LHCN-M2 (cell line): ENCODE data around the gene PSORS1C1. TPM values are rescaled to one million over a fixed set of nuclear protein-coding genes. Genes with fewer than 3 reads are reported as not detected.
"Not testable (repeated sequence)": the region's sequence is repeated elsewhere in the genome, so short reads cannot be mapped to it uniquely, and the experiment has no call there.

Experiments used
- DNase-seq: peaks from one replicate; pipeline ENCODE4 v3.0.0-alpha.2; 2012; ENCODE audit warnings: low read depth
- polyA plus RNA-seq: library from polyadenylated mRNA; unstranded; fragments of >200 nt; gene quantifications from one replicate; pipeline ENCODE4 v1.2.1, GENCODE V29; 2012; ENCODE audit warnings: missing spikeins
- total RNA-seq: library from RNA; depleted of rRNA; stranded (reverse); fragments of >200 nt; gene quantifications from 2 replicates; pipeline ENCODE4 v1.2.3, GENCODE V29; 2014; rRNA removed

PSORS1C1 gene, protein sequence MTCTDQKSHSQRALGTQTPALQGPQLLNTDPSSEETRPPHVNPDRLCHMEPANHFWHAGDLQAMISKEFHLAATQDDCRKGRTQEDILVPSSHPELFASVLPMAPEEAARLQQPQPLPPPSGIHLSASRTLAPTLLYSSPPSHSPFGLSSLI
- 0.64 and 0.69 TPM in 2 replicates for total RNA-seq
- 3.1 TPM for polyA plus RNA-seq

DNA sequence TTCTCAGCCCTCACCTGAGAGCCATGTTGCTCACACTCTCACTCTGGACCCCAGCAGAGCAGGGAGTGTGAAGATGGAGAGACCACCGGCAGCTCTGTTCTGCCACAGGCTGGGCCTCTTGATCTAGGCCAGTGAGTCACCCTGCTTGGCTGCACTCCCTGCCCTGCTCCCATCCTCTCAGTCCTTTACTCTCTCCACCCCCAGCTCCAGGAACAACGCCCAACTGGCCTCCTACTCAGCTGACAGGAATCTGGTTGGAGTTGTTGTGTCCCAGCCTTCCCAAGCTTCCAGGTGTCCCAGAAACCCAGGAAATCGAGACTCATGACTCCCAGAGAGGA, at the start of gene PSORS1C1:
PSORS1C1 (plus strand) TSS at position 260 of the 338 bp plus-strand sequence. CDS start 14,833 bp downstream, outside the sequence.
- peak; percentile 90 for DNase-seq

DNA sequence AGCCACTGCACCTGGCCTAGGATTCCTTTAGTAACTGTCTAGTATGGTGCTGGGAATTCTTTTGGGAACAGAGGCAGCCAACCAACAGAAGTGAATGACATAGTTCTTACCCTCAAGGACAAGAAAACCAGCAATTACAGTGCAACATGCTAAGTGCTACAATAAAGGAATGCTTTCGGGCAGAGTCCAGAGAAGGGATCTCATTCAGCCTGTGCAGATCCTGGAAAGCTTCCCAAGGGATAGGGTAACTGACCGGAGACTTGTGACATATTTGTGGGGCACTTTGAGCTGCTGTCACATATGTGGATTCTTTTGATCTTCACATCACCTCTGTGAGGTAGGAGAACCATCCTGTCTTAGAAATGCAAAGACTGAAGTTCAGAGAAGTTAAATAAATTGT, 49.0 kb upstream of the PSORS1C1 start:
- no peak for DNase-seq

DNA sequence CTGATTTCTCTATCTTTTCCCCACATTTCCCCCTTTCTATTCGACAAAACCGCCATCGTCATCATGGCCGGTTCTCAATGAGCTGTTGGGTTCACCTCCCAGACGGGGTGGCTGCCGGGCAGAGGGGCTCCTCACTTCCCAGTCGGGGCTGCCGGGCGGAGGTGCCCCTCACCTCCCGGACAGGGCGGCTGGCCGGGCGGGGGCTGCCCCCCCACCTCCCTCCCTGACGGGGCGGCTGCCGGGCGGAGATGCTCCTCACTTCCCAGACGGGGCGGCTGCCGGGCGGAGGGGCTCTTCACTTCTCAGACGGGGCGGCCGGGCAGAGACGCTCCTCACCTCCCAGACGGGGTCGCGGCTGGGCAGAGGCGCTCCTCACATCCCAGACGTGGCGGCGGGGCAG, 47.6 kb upstream of the PSORS1C1 start:
- not testable (repeated sequence) for DNase-seq

DNA sequence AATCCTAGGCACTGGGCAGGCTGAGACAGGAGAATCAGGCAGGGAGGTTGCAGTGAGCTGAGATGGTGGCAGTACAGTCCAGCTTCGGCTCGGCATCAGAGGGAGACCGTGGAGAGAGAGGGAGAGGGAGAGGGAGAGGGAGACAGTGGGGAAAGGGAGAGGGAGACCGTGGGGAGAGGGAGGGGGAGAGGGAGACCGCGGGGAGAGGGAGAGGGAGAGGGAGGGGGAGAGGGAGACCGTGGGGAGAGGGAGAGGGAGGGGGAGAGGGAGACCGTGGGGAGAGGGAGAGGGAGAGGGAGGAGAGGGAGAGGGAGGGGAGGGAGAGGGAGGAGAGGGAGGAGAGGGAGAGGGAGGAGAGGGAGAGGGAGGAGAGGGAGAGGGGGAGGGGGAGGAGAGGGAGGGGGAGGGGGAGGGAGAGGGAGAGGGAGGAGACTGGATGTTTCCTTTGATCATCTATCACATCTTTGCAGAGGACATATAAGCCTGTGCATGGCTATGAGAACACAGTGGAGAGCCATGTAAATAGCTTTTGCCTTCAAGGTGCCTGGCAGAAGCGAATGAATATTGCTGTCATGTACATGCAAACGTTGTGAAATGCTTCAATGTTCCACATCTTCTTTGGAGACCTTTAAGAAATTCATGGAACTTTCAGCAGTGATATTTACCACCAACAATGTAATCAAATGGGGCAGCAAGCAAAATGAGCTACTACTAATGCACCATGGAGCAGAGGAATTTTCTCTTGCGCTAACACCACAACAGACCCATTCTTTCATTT, 46.5 kb upstream of the PSORS1C1 start:
- DNase-seq = not testable (repeated sequence)

DNA sequence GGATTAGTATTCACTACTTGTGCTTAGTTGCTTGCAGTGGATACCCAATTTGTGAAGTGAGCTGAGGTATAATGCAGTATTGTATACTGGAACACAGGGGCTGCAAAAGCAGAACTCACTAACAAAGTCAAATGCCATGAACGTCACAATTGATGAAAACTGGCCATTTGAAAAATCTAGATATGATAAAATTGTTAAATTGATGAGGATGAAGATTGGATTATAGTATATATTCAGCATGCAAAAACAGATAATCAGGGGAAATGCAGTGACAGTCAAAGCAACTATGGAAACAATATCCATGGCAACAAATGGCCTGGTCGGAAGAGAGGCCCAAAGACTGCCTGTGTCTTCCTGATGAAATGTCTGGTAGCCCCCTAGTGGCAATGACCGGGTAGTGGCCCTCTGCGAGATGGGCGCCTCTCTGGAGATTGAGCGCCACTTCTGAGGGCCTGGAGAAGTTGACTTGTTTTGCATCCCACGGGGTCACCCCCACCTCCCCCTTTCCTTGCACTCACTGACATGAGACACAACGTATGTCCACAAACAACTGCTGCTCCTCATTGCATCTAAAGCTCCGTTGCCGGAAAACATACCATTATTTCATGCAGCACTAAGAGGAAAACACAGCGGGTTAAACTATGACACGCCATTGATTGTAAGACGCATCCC, 45.8 kb upstream of the PSORS1C1 start:
- DNase-seq = peak; percentile 75

DNA sequence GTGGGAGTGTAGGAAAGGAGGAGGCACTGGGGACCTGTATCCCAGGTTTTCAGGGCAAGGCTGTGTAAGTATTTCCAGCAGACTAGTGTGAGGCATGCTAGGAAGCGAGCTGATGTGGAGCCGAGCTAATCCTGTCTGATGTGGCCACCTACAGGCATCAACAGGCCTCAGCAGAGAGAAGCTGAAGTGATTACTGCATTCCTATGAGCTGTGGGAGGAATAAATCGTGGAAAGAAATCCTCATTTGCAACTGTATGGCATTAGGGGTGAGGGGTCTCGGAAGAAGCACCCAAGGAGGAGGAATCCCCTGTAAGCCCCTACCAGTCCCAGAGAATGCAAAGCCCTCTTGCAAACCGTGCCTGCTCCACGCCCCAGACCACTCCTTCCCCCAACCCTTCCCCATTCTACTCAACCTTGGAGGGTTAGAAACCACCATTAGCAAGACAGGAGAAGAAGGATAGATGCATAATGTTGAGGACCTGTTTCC, 43.8 kb upstream of the PSORS1C1 start:
- peak; percentile 67 for DNase-seq

DNA sequence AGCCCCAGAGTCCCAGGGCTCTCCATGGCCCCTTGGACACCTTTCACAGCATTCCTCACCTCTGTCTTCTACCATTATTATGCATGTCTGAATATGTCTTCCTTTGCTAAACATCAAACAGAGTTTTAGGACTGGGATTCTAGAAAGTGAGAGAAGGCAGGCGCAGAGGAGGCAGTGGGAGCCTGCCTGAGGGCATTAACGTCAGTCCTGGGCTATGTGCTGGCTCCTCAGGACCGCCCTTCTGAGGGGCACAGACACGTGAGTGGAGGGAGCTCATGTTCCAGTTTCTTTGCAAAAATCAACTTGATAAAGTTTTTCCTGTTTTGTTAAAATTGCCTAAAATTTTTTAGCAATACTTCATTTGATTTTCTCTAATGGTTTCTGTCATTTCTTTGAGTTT, 40.2 kb upstream of the PSORS1C1 start:
- no peak for DNase-seq

DNA sequence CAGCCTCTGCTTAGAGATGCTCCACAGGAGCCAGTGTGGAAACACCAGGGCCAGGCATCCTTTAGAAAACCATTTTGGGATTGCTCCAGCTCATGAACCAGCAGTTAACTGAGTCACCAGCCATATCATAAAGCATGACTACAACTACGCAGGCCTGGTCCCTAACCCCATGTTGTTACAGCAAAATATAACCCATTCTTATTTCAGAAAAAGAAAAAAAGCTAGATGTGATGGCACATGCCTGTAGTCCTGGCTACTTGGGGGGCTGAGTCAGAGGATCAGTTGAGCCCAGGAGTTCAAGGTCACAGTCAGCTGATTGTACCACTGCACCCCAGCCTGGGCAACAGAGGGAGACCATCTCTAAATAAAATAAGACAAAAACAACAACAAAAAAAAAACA, 39.1 kb upstream of the PSORS1C1 start:
- DNase-seq = peak; percentile 71

DNA sequence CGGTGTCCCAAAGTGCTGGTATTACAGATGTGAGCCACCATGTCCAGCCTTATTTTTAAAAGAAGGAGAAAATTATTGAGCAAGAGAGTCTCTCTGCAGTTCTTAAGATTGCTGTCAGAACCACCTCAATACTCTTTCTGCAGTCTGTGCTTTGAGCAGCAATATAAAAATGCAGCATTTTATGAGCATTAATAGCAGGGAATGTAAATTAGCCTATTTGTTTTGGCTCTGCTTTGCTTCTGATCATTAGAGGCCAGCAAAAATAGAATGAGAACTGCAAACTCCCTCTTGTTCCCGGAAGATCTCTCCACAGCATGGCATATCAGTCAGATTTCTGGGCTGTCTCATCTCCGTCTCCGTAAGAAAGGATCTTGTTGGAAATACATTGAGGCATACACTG, 38.0 kb upstream of the PSORS1C1 start:
- DNase-seq = no peak

DNA sequence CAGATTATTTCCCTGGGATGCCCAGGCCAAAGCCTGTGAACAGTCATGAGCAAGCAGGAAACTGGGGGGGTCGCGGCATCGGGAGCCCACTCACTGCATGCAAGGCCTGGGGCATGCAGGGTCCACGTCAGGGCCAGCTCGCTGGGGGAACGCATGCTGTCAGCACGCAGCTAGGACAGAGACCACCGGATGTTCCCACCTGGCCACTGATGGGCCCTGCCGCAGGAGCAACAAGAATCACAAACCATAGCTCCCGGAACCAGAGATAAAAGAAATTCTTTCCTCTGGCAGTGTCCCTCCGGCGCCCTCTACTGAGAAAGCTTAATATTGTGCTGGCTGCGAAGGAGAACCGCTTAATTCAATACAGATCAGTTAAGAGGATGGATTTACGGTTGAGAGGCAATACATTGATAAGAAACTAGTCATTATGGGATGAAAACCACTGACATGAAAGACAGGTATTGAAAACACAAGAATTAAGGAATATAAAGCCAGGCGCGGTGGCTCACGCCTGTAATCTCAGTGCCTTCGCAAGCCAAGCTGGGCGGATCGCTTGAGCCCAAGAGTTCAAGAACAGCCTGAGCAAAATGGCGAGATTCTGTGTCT, 34.8 kb upstream of the PSORS1C1 start:
- DNase-seq = peak; percentile 56

DNA sequence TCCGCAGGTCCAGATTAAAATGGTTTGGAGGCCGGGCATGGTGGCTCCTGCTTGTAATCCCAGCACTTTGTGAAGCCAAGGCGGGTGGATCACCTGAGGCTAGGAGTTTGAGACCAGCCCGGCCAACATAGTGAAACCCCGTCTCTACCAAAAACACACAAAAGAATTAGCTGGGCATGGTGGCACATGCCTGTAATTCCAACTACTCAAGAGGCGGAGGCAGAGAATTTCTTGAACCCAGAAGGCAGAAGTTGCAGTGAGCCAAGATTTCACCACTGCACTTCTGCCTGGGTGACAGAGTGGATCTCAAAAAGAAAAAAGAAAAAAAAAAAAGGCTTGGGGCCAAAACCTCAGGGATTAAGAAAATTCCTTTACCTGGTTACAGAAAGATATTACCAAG, 32.7 kb upstream of the PSORS1C1 start:
- no peak for DNase-seq

DNA sequence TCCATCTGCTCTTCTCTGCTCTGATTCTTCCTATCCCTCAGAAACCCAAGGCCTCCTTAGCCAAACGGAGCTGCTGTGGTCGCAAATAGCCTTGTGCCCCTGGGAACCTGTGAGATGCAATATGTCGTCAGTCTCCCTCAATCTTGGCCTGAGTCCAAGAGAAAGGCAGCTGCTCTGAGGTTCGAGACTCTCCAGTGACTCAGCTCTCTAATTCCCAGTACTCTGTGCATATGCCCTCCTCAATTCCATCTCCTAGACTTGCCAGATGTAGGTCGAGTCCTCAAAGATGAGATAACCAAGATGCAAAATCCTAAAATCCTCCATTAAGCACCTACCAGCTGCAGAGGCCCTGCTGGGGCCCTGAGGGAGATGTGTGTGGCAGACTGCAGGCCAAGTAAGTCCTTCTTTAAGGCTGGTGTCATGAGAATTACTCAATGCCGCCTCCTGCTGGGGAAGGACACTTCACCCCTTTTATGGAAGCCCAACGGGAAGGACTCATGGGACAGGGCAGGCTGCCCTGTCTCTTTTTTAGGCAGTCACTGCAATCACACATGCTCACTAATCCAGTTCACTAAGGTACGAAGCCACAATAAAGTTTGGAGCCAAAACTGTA, 30.8 kb upstream of the PSORS1C1 start:
- DNase-seq = peak; percentile 97

DNA sequence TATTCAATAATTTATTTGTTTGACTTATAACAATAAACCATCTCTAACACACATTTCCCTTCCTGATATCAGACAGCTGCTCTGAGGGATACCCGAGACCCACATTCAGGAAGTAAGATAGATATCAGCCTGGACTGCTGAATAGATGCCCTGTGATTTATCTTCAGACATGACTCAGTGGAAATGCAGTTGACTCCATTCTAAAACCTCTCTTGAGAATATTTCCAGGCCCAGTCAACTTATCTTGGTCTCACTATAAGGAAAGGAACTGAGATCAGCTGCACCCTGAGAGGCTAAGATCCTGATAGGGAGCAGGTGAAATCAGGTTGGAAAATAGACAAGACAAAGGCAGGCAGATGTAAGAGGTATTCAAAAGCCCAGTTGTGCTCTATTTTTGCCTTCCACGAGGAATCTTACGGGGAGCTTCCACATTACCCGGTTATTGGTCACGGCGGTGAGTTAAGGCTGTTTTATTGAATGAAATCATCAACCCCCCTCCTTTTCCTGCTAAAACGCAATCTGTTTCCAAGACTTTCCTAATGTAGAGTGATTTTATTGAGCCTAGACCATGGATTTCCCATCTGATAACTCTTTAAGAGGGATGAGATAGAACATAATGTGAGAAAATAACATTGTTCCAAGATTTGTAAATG, 27.7 kb upstream of the PSORS1C1 start:
- DNase-seq = peak; percentile 84

DNA sequence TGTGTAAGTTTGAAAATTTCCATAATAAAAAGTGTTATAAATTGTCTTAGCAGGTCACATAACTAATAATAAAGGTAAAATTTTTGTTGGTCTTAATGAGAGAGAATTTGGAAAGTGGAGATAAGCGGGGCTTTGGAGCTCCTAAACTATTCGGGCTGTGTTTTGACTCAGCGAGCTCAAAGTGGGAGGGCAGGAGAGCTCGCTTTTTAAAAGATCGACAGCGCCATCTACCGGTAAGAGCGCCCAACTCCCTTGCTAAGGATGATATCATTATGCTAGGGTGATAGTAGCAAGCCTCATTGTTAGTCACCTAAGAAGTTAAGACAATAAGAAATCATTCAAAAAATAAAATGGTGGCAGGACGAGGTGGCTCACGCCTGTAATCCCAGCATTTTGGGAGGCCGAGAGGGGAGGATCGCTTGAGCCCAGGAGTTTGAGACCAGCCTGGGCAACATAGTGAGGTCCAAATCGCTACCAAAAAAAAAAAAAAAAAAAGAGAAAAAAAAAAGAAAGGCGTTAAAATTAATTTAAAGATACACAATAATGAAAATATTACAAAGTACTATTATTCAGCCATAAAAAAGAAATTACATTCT, 27.0 kb upstream of the PSORS1C1 start:
- DNase-seq = peak; percentile 84

DNA sequence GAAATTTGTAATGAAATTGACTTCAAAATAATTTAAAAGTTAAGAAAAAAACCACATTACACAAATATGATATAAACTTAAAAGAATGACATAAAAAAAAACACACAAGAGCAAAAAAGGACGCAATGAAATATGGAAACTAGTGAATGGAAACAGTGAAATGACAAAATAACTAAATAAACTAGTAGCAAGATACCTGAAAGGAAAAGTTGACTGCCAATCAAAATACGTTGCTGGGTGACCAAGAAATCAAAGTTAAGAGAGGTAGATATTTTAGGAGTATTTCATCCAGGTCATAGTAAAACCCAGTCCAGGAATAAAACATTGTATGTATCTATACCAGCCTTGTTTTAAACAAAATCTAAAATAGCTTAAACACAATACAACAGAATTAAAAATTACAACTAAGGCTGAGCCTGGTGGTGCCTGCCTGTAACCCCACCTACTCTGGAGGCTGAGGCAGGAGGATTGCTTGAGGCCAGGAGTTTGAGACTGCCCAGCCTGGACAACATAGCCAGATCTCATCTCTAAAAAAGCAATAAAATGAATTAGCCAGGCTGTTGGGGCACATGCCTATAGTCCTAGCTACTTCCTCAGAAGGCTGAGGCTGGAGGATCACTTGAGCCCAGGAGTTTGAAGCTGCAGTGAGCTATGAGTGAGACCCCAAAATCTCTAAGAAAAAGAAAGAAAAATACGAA, 24.2 kb upstream of the PSORS1C1 start:
- no peak for DNase-seq

DNA sequence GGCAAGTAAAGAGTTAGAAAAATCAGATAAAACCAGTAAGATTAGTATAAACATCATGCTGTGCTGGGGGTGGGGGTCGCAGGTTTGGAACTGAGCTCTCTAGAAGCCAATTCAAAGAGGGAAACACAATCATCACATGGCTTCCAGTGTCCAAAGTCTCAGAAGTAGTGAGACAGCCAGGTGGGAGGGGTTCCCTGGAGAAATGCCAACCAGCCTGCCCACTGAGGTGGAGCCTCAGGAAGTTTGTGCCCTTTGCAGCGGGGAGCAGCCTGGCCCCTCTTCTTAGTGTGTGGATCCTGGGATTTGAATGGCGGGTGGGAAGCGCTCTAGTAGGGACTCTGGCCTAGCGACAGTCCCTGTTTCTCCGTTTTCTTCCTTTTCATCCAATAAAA, 23.6 kb upstream of the PSORS1C1 start:
- DNase-seq = no peak

DNA sequence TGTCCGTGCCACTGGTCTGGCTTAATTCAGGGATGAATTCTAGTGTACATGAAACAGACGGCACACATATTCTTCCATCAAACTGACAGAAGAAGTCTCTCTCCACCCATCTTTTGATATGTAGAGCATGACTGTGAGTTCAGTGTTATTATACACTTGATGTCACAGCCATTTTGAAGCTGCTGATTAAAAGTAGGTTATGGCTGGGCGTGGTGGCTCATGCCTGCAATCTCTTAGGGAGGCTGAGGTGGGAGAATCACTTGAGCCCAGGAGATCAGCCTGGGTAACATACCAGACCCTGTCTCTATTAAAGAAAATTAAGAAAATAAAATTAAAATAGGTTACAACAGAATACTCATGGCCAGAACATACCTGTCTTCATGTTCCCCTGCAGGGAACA, 22.9 kb upstream of the PSORS1C1 start:
- no peak for DNase-seq

DNA sequence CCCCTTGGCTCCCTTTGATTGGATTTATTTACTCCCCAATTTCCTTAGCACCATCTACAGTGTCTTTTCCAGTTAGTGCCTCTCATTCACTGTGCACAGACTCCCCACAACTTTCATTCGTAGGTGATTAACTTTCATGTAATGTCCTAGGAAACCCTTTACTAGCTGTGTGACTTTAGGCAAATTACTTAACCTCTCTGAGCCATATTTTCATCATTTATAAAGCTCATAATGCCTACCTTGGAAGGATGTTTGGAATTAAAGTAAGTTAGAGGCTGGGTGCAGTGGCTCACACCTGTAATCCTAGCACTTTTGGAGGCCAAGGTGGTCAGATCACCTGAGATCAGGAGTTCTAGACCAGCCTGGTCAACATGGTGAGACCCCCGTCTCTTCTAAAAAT, 22.4 kb upstream of the PSORS1C1 start:
- DNase-seq = no peak

DNA sequence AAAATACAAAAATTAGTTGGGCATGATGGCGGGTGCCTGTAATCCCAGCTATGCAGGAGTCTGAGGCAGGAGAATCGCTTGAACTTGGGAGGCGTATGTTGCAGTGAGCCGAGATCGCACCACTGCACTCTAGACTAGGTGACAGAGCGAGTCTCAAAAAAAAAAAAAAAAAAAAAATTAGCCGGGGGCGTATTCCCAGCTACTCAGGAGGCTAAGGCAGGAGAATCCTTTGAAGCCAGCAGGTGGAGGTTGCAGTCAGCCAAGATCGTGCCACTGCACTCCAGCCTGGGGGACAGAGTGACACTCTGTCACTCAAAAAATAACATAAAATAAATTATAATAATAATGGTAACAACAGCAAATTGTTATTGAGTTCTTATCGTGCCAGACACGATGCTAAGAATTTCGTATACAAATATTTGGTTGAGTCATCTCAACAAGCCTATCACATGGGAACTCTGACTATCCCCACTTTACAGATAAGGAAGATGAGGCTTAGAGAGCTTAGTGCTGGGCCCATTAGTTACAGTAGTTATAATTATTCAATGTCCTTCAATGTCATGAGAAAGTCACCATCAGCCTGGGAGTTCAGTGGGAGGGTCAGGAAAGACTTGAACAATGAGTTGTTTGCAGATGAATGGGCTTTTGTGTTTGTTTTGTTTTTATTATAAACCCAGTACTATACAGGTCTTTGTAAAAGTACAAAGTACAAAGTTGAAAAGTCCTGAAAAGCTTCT, 21.7 kb upstream of the PSORS1C1 start:
- DNase-seq = no peak
